CD14-positive monocyte (primary cell): Measurements from ENCODE around the gene MPHOSPH6. TPM values are rescaled to one million over a fixed set of nuclear protein-coding genes. Genes with fewer than 3 reads are reported as not detected.

Experiments
- DNase-seq, 3 donors: peaks; one replicate each; pipeline ENCODE4 v3.0.0-alpha.2; 2011 to 2022
- H2AFZ ChIP-seq: 2 replicates; pipeline ENCODE4 v1.6.0; 2012; ENCODE audit warnings: mild to moderate bottlenecking, low read depth, low read length, inconsistent platforms; ENCODE audit not compliant: insufficient read depth, poor library complexity, severe bottlenecking
- H3K27ac ChIP-seq, 2 donors: 1 replicate in 1 of 2; 2 replicates in 1 of 2; pipeline ENCODE4 v1.5.1; 2012 to 2013; ENCODE audit warnings: low read length in 2 of 2, control low read depth in 1 of 2, inconsistent platforms in 1 of 2, low read depth in 1 of 2, mild to moderate bottlenecking in 1 of 2
- H3K27me3 ChIP-seq, 2 donors: one replicate each; pipeline versions ENCODE4 v1.6.0 to v1.6.1; 2011 to 2013; ENCODE audit warnings: low read length in 2 of 2; ENCODE audit not compliant: control insufficient read depth in 2 of 2, insufficient read depth in 2 of 2
- H3K36me3 ChIP-seq, 2 donors: replicated peaks in 1 of 2; 1 replicate in 1 of 2; 2 replicates in 1 of 2; pipeline versions ENCODE4 v1.5.1 to v1.6.1; 2012 to 2013; ENCODE audit warnings: low read length in 2 of 2, control low read depth in 1 of 2, inconsistent platforms in 1 of 2, mild to moderate bottlenecking in 1 of 2; ENCODE audit not compliant: insufficient read depth in 2 of 2, control insufficient read depth in 1 of 2
- H3K4me1 ChIP-seq, 2 donors: 1 replicate in 1 of 2; 2 replicates in 1 of 2; pipeline versions ENCODE4 v1.5.1 to v1.6.1; 2012 to 2013; ENCODE audit warnings: low read length in 2 of 2, control low read depth in 1 of 2, inconsistent platforms in 1 of 2, mild to moderate bottlenecking in 1 of 2, moderate library complexity in 1 of 2; ENCODE audit not compliant: insufficient read depth in 2 of 2, control insufficient read depth in 1 of 2
- H3K4me2 ChIP-seq: replicated peaks from 2 replicates; pipeline ENCODE3; 2012; ENCODE audit warnings: low read length, moderate library complexity, mild to moderate bottlenecking; ENCODE audit not compliant: poor library complexity, severe bottlenecking; ENCODE audit errors: extremely low read depth
- H3K4me3 ChIP-seq, 3 experiments: fragments of 200-600 bp in 1 of 3; sonication (generic) in 1 of 3; replicated peaks in 1 of 3; 1 replicate in 2 of 3; 2 replicates in 1 of 3; pipeline ENCODE4 v1.5.1; 2011 to 2013; ENCODE audit warnings: low read length in 3 of 3, mild to moderate bottlenecking in 3 of 3, control low read depth in 2 of 3, low read depth in 2 of 3, inconsistent platforms in 1 of 3, moderate library complexity in 1 of 3
- H3K79me2 ChIP-seq: 2 replicates; pipeline ENCODE4 v1.6.0; 2012; ENCODE audit warnings: mild to moderate bottlenecking, control low read depth, inconsistent platforms, low read length, moderate library complexity; ENCODE audit not compliant: insufficient read depth
- H3K9ac ChIP-seq: 2 replicates; pipeline ENCODE4 v1.6.0; 2017; ENCODE audit warnings: low read length, mild to moderate bottlenecking; ENCODE audit not compliant: insufficient read depth, poor library complexity, severe bottlenecking
- H3K9me3 ChIP-seq, 2 donors: replicated peaks in 1 of 2; 1 replicate in 1 of 2; 2 replicates in 1 of 2; pipeline versions ENCODE4 v1.5.1 to v1.6.1; 2012 to 2013; ENCODE audit warnings: low read length in 2 of 2, control low read depth in 1 of 2; ENCODE audit not compliant: control insufficient read depth in 1 of 2, insufficient read depth in 1 of 2
- H4K20me1 ChIP-seq: 2 replicates; pipeline ENCODE4 v1.6.0; 2012; ENCODE audit warnings: mild to moderate bottlenecking, low read length, control low read depth, moderate library complexity; ENCODE audit not compliant: insufficient read depth
- H3K27ac Mint-ChIP-seq, 7 donors: one replicate each; pipeline ENCODE4 v1.8.0; 2020; ENCODE audit warnings: mild to moderate bottlenecking in 7 of 7, mixed read lengths in 7 of 7, moderate library complexity in 6 of 7, inconsistent platforms in 2 of 7
- H3K27me3 Mint-ChIP-seq, 3 donors: one replicate each; pipeline ENCODE4 v1.8.0; 2021 to 2022; ENCODE audit warnings: low read depth in 3 of 3, mild to moderate bottlenecking in 3 of 3, mixed read lengths in 3 of 3, moderate library complexity in 3 of 3, inconsistent platforms in 1 of 3
- H3K36me3 Mint-ChIP-seq, 2 donors: one replicate each; pipeline ENCODE4 v1.8.0; 2020; ENCODE audit warnings: mixed read lengths in 2 of 2, inconsistent platforms in 1 of 2, mild to moderate bottlenecking in 1 of 2
- H3K4me1 Mint-ChIP-seq: one replicate; pipeline ENCODE4 v1.8.0; 2020; ENCODE audit warnings: mild to moderate bottlenecking, mixed read lengths
- H3K4me3 Mint-ChIP-seq, 2 donors: one replicate each; pipeline ENCODE4 v1.8.0; 2020; ENCODE audit warnings: mild to moderate bottlenecking in 2 of 2, mixed read lengths in 2 of 2, moderate library complexity in 1 of 2
- H3K9me3 Mint-ChIP-seq, 7 donors: one replicate each; pipeline ENCODE4 v1.8.0; 2020 to 2022; ENCODE audit warnings: mixed read lengths in 7 of 7, mild to moderate bottlenecking in 6 of 7, moderate library complexity in 6 of 7, inconsistent platforms in 2 of 7
- WGBS: methylation state at CpG from one replicate; pipeline ENCODE4 v1.1.5; 2013; ENCODE audit warnings: missing lambda C conversion rate; ENCODE audit not compliant: insufficient coverage; 5-methylcytosine and 5-hydroxymethylcytosine counted together
- intact Hi-C, 2 donors: fragments of 100-400 bp; cut with micrococcal nuclease; formaldehyde crosslinking; loops; one replicate each; pipeline versions ENCODE4 v1.15.0 to v1.15.1; 2023
- polyA plus RNA-seq, 3 donors: library from polyadenylated mRNA; depleted of rRNA in 1 of 3; unstranded in 2 of 3; stranded (reverse) in 1 of 3; fragments of 300-500 nt in 2 of 3; fragments of >200 nt in 1 of 3; fragmentation: Illumina TruSeq in 2 of 3; gene quantifications; 1 replicate in 2 of 3; 2 replicates in 1 of 3; pipeline ENCODE4 v1.2.3, GENCODE V29; 2012 to 2021
- TF ChIP-seq, protein P1 (sequence below): fragments of 200-600 bp; IDR thresholded peaks from one replicate; pipeline ENCODE4 v1.8.0; 2022; ENCODE audit warnings: antibody characterized with exemption, mild to moderate bottlenecking

The MPHOSPH6 gene
- polyA plus RNA-seq, 3 donors = 8.6 to 37.6 (median 20.2) TPM

DNA sequence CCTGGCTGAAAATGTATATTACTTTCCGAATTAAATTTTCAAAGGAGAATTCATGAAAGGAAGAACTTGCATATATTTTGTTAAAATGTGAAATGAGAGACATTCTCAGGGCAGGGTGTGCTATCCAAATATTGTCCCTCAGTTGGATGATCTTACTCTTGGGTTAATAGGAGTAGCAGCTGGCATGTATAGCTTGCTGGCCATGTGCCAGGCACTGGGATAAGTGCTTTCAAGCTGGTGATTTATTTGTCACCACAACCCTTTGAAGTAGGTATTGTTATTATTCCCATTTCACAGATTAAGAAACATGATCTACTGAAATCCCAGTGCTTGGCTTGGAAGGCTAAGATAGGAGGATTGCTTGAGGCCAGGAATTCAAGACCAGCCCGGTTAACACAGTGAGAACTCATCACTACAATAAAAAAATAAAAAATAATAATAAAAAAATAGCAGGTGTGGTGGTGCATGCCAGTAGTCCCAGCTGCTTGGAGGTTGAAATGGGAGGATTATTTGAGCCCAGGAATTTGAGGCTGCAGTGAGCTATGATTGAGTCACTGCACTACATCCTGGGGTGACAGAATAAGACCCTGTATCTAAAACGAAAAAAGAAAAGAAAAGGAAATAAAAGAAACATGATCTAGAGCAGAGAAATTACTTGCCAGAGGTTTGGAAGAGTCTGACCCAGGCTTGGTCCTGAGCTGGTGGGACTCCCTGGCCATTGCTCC is 11.6 kb upstream of the MPHOSPH6 start:
- Mint-ChIP-seq H3K4me1 (peaks cover 29% of the 10 kb centered on the region), H3K4me3 (no peak overlapping the region), H3K36me3 (no peaks in the 10 kb centered on the region), H3K27me3 (peaks cover 0 to 3% (median 2%) of the 10 kb centered on the region in 3 donors), H3K9me3 (no peaks in the 10 kb centered on the region), H3K27ac (peak overlapping the region in 5 of 7 donors; percentile 25 to 69 (median 46))
- no CpG with 5 or more reads among the region's 3 CpGs for WGBS
- TF ChIP-seq, protein P1, sequence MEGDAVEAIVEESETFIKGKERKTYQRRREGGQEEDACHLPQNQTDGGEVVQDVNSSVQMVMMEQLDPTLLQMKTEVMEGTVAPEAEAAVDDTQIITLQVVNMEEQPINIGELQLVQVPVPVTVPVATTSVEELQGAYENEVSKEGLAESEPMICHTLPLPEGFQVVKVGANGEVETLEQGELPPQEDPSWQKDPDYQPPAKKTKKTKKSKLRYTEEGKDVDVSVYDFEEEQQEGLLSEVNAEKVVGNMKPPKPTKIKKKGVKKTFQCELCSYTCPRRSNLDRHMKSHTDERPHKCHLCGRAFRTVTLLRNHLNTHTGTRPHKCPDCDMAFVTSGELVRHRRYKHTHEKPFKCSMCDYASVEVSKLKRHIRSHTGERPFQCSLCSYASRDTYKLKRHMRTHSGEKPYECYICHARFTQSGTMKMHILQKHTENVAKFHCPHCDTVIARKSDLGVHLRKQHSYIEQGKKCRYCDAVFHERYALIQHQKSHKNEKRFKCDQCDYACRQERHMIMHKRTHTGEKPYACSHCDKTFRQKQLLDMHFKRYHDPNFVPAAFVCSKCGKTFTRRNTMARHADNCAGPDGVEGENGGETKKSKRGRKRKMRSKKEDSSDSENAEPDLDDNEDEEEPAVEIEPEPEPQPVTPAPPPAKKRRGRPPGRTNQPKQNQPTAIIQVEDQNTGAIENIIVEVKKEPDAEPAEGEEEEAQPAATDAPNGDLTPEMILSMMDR = no peak
- Histone ChIP-seq H4K20me1 (no peaks in the 10 kb centered on the region), H3K79me2 (no peaks in the 10 kb centered on the region), H3K4me2 (no peak overlapping the region), H3K27me3 (no peaks in the 10 kb centered on the region), H2AFZ (no peak overlapping the region), H3K9me3 (no peaks in the 10 kb centered on the region), H3K36me3 (no peaks in the 10 kb centered on the region), H3K4me3 (no peak overlapping the region), H3K9ac (no peak overlapping the region), H3K27ac (no peak overlapping the region), H3K4me1 (peaks cover 30 to 35% of the 10 kb centered on the region in 2 donors)
- intact Hi-C loops = no loop called here
- DNase-seq = no peak

DNA sequence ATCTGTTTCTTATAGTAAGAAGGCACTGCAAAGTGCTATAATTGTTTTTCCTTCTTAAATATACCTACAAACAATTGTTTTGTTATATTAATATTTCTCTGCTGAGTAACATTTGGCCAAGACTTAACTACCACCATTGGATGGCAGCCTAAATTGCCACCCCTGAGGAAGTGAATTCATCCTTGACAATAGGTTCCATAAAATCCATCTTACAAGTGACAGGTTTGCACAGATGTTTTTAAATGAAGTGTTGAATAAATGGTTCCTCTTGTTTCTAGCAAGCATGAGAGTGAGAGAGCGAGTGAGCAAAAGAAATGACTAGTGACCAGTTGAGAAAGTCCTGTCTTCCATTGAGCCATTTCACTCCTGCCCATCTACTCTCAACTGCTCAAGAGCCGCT is 8.3 kb upstream of the MPHOSPH6 start:
- TF ChIP-seq, protein P1 = no peak
- no peak overlapping the region for H3K27ac ChIP-seq
- H2AFZ ChIP-seq = no peak overlapping the region
- DNase-seq = no peak
- H3K4me3 ChIP-seq = no peak overlapping the region
- intact Hi-C loops = loop anchor here in 1 of 2 donors (10.0 kb wide), 1 partner anchor 46 kb away; no protein-coding TSS in a partner anchor
- no peaks in the 10 kb centered on the region for H3K9me3 ChIP-seq
- H3K4me2 ChIP-seq = no peak overlapping the region
- H3K4me3 Mint-ChIP-seq = no peak overlapping the region
- peaks cover 2 to 4% (median 2%) of the 10 kb centered on the region in 3 donors for H3K27me3 Mint-ChIP-seq
- no peak overlapping the region for H3K9ac ChIP-seq
- H3K27ac Mint-ChIP-seq = no peak overlapping the region
- no peaks in the 10 kb centered on the region for H3K36me3 ChIP-seq
- peaks cover 0 to 4% (median 0%) of the 10 kb centered on the region in 7 donors for H3K9me3 Mint-ChIP-seq
- no peaks in the 10 kb centered on the region for H3K79me2 ChIP-seq
- H3K36me3 Mint-ChIP-seq = no peaks in the 10 kb centered on the region
- H3K4me1 ChIP-seq = peaks cover 19 to 23% of the 10 kb centered on the region in 2 donors
- H3K4me1 Mint-ChIP-seq = peaks cover 25% of the 10 kb centered on the region
- WGBS = 100% methylated on average over 1 of the region's 2 CpGs
- H4K20me1 ChIP-seq = no peaks in the 10 kb centered on the region
- H3K27me3 ChIP-seq = no peaks in the 10 kb centered on the region
